ENCODE results near the gene NUP188.

Gene NUP188

DNA sequence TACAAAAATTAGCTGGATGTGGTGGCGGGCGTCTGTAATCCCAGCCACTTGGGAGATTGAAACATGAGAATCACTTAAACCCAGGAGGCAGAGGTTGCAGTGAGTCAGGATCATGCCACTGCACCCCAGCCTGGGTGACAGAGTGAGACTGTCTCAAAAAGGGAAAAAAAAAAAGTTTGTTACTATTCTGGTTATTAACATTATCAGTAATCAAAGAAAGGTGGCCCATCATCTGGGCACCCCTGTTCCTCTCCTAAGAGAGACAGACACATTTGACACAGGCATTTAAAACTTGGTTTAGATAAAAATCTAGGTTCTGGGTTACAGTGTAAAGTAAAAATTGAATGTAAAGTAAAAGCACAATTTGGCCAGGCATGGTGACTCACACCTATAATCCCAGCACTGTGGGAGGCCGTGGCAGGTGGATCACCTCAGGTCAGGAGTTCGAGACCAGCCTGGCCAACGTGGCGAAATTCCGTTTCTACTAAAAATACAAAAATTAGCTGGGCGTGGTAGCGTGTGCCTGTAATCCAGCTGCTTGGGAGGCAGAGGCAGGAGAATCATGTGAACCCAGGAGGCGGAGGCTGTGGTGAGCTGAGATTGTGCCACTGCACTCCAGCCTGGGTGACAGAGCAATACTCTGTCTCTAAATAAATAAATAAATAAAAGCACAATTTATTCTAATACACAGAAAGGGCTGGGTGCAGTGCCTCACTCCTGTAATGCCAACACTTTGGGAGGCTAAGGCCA lies 43.5 kb upstream of the NUP188 start (continued):
- no peak for TF ChIP-seq ZXDB (tag by site-specific recombination; IDR thresholded peaks at IDR 0.05)
- no peak for TF ChIP-seq ZNF621 (tag by site-specific recombination; IDR thresholded peaks at IDR 0.05)
- no peak for TF ChIP-seq ZNF664 (tag by site-specific recombination; IDR thresholded peaks at IDR 0.05)
- TF ChIP-seq CTCF (tag by site-specific recombination; IDR thresholded peaks at IDR 0.05) = no peak
- TF ChIP-seq ZNF549 (tag by site-specific recombination; IDR thresholded peaks at IDR 0.05) = no peak
- TF ChIP-seq OSR2 (tag by site-specific recombination; IDR thresholded peaks at IDR 0.05) = peak; percentile 27; the same call in 1 of the 2 replicates
- no peak for TF ChIP-seq ZBTB20 (tag by site-specific recombination; IDR thresholded peaks at IDR 0.05)
- TF ChIP-seq SP3 (tag by site-specific recombination; IDR thresholded peaks at IDR 0.05) = no peak
- no peak for TF ChIP-seq ZNF248 (tag by site-specific recombination; IDR thresholded peaks at IDR 0.05)
- TF ChIP-seq MYNN (tag by site-specific recombination; IDR thresholded peaks at IDR 0.05; ENCODE audit: borderline replicate concordance) = peak; percentile 61
- no peak for TF ChIP-seq ZNF302 (tag by site-specific recombination; IDR thresholded peaks at IDR 0.05; ENCODE audit: low read depth)
- no peak for TF ChIP-seq ZNF416 (tag by site-specific recombination; IDR thresholded peaks at IDR 0.05)
- TF ChIP-seq, protein P1, sequence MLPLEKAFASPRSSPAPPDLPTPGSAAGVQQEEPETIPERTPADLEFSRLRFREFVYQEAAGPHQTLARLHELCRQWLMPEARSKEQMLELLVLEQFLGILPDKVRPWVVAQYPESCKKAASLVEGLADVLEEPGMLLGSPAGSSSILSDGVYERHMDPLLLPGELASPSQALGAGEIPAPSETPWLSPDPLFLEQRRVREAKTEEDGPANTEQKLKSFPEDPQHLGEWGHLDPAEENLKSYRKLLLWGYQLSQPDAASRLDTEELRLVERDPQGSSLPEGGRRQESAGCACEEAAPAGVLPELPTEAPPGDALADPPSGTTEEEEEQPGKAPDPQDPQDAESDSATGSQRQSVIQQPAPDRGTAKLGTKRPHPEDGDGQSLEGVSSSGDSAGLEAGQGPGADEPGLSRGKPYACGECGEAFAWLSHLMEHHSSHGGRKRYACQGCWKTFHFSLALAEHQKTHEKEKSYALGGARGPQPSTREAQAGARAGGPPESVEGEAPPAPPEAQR (tag by site-specific recombination; IDR thresholded peaks at IDR 0.05) = no peak
- no peak for TF ChIP-seq ZNF544 (tag by site-specific recombination; IDR thresholded peaks at IDR 0.05)
- no peak for TF ChIP-seq ZNF221 (tag by site-specific recombination; IDR thresholded peaks at IDR 0.05; ENCODE audit: borderline replicate concordance)
- no peak for TF ChIP-seq ZNF791 (tag by site-specific recombination; IDR thresholded peaks at IDR 0.05)
- TF ChIP-seq ZNF155 (tag by site-specific recombination; IDR thresholded peaks at IDR 0.05) = no peak
- no peak for TF ChIP-seq MZF1 (tag by site-specific recombination; IDR thresholded peaks at IDR 0.05; ENCODE audit: borderline replicate concordance)
- TF ChIP-seq ZNF473 (tag by site-specific recombination; IDR thresholded peaks at IDR 0.05) = no peak
- peak; percentile 71 for TF ChIP-seq ZEB2 (tag by site-specific recombination; IDR thresholded peaks at IDR 0.05)
- TF ChIP-seq GLIS1 (tag by site-specific recombination; IDR thresholded peaks at IDR 0.05) = peak; percentile 90
- TF ChIP-seq ZNF580 (tag by site-specific recombination; IDR thresholded peaks at IDR 0.05) = no peak
- no peak for TF ChIP-seq ZNF449 (tag by site-specific recombination; IDR thresholded peaks at IDR 0.05)
- TF ChIP-seq TCF7L2 (IDR thresholded peaks at IDR 0.05; ENCODE audit: borderline replicate concordance, low read depth, low read length) = no peak
- no peak for TF ChIP-seq GFI1B (tag by site-specific recombination; IDR thresholded peaks at IDR 0.05)
- no peak for TF ChIP-seq ZBTB7A (tag by site-specific recombination; IDR thresholded peaks at IDR 0.05; ENCODE audit: low read depth)
- TF ChIP-seq ZNF354C (tag by site-specific recombination; IDR thresholded peaks at IDR 0.05; ENCODE audit: borderline replicate concordance, low read depth) = no peak
- TF ChIP-seq ZIC2 (tag by site-specific recombination; IDR thresholded peaks at IDR 0.05) = no peak
- TF ChIP-seq ZNF596 (tag by site-specific recombination; IDR thresholded peaks at IDR 0.05) = no peak
- no peak for TF ChIP-seq ZNF19 (tag by site-specific recombination; IDR thresholded peaks at IDR 0.05; ENCODE audit: low read depth)
- TF ChIP-seq PRDM6 (tag by site-specific recombination; IDR thresholded peaks at IDR 0.05) = peak; percentile 39; the same call in 1 of the 2 replicates
- no peak for TF ChIP-seq ZNF398 (tag by site-specific recombination; IDR thresholded peaks at IDR 0.05)
- 0 out of 2 replicates have a peak, but pooled peaks have one; percentile 7 for TF ChIP-seq ZFHX2 (tag by site-specific recombination; conservative IDR thresholded peaks at IDR 0.05)

Measured in HEK293 (cell line).